OCI-LY7 (cell line): ENCODE measurements around the gene SLC25A5. TPM values are rescaled to one million over a fixed set of nuclear protein-coding genes. Genes with fewer than 3 reads are reported as not detected.

Experiments
- BruUV-seq: library from RNA; stranded (reverse); fragments of 400-500 nt; replicated peaks from 2 replicates; lab custom pipeline; 2021; lab: Mats Ljungman, UMichigan
- CTCF ChIA-PET: fragments of 300-600 bp; sonication (Branson Sonifier 250); formaldehyde crosslinking; loops from one replicate; lab custom pipeline; 2022; ENCODE audit warnings: antibody characterized with exemption; ENCODE audit not compliant: unreplicated experiment; lab: Charles Lee
- POLR2A ChIA-PET: fragments of 300-600 bp; sonication (Branson Sonifier 250); formaldehyde crosslinking; loops from one replicate; lab custom pipeline; 2022; ENCODE audit warnings: antibody characterized with exemption; lab: Charles Lee
- DNase-seq: peaks from one replicate; pipeline ENCODE4 v3.0.0-alpha.2; 2015; ENCODE audit warnings: low spot score
- H2AFZ ChIP-seq: fragments of 200-600 bp; sonication (generic), shearing (Covaris generic); 2 replicates; pipeline ENCODE4 v1.6.1; 2014; ENCODE audit warnings: mild to moderate bottlenecking, antibody characterized with exemption, low read length, moderate library complexity
- H3K27ac ChIP-seq: fragments of 200-600 bp; sonication (generic); 2 replicates; pipeline ENCODE4 v1.5.1; 2014; ENCODE audit warnings: mixed run types, low read depth, mild to moderate bottlenecking, moderate library complexity, low read length, inconsistent platforms; ENCODE audit not compliant: poor library complexity, severe bottlenecking
- H3K36me3 ChIP-seq: fragments of 200-600 bp; sonication (generic); 2 replicates; pipeline ENCODE4 v1.6.1; 2014; ENCODE audit warnings: mild to moderate bottlenecking, antibody characterized with exemption, low read length, moderate library complexity, mixed read lengths; ENCODE audit not compliant: insufficient read depth
- H3K4me1 ChIP-seq: fragments of 200-600 bp; sonication (generic); 2 replicates; pipeline ENCODE4 v1.5.1; 2014; ENCODE audit warnings: mild to moderate bottlenecking, low read length; ENCODE audit not compliant: insufficient read depth, poor library complexity, severe bottlenecking
- H3K4me2 ChIP-seq: fragments of 200-600 bp; sonication (generic); 2 replicates; pipeline ENCODE4 v1.6.1; 2014; ENCODE audit warnings: mild to moderate bottlenecking, low read length
- H3K4me3 ChIP-seq: fragments of 200-600 bp; sonication (generic); 2 replicates; pipeline ENCODE4 v1.5.1; 2014; ENCODE audit warnings: mild to moderate bottlenecking, low read depth, low read length; ENCODE audit not compliant: poor library complexity, severe bottlenecking
- H3K79me2 ChIP-seq: fragments of 200-600 bp; sonication (generic); 2 replicates; pipeline ENCODE4 v1.6.1; 2016; ENCODE audit warnings: low read depth, mild to moderate bottlenecking, low read length, moderate library complexity, mixed read lengths; ENCODE audit not compliant: insufficient read depth
- H3K9me2 ChIP-seq: fragments of 200-600 bp; sonication (generic); 2 replicates; pipeline ENCODE4 v1.6.1; 2016; ENCODE audit warnings: mild to moderate bottlenecking, low read length, mixed read lengths; ENCODE audit not compliant: insufficient read depth
- H3K9me3 ChIP-seq: fragments of 200-600 bp; sonication (generic); 2 replicates; pipeline ENCODE4 v1.6.1; 2014; ENCODE audit warnings: mild to moderate bottlenecking, mixed run types, low read length, mixed read lengths
- H4K20me1 ChIP-seq: fragments of 200-600 bp; sonication (generic); 2 replicates; pipeline ENCODE4 v1.6.1; 2014; ENCODE audit warnings: mild to moderate bottlenecking, antibody characterized with exemption, low read length, moderate library complexity, mixed read lengths; ENCODE audit not compliant: insufficient read depth
- CTCF ChIP-seq: fragments of 200-600 bp; sonication (generic); conservative IDR thresholded peaks from 2 replicates; pipeline ENCODE4 v1.5.1; 2014; ENCODE audit warnings: mild to moderate bottlenecking, antibody characterized with exemption, low read length, moderate library complexity, mixed read lengths
- EZH2phosphoT487 ChIP-seq: fragments of 200-600 bp; sonication (generic); IDR thresholded peaks from 2 replicates; pipeline ENCODE4 v1.6.1; 2018; ENCODE audit warnings: low read depth, borderline replicate concordance, mild to moderate bottlenecking, mixed run types, antibody characterized with exemption, low read length, moderate library complexity, mixed read lengths
- intact Hi-C: fragments of 100-400 bp; cut with micrococcal nuclease; formaldehyde crosslinking; loops from one replicate; pipeline ENCODE4 v1.10.0; 2022; ENCODE audit not compliant: unreplicated experiment
- total RNA-seq, 2 experiments: library from RNA; depleted of rRNA in 1 of 2; stranded (reverse); fragments of >200 nt in 1 of 2; shearing (Covaris generic) in 1 of 2; gene quantifications; 2 replicates each; pipeline ENCODE4 v1.2.3, GENCODE V29; 2014 to 2022

The SLC25A5 gene
- total RNA-seq, 2 experiments from 2014 or later, result 231 to 525 TPM

- TF ChIP-seq CTCF, result peak; percentile 73
- TF ChIP-seq EZH2phosphoT487, result no peak
- peak; percentile 87 for DNase-seq
- H3K4me3 ChIP-seq, result peak overlapping the region; percentile 99
- H3K36me3 ChIP-seq, result peaks cover 37% of the 10 kb centered on the region
- ChIA-PET CTCF (interaction anchor here (0.6 kb wide), 1 partner anchor 260 kb away, joined by 3 read pairs; no protein-coding TSS in a partner anchor), POLR2A (interaction anchor here (0.7 kb wide), 2 partner anchors 12 to 224 kb away, joined by 3 read pairs; no protein-coding TSS in a partner anchor)
- no peak overlapping the region for H2AFZ ChIP-seq
- peaks cover 10% of the 10 kb centered on the region for H3K79me2 ChIP-seq
- BruUV-seq, result no TSS peak
- H3K9me3 ChIP-seq, result no peaks in the 10 kb centered on the region
- peak overlapping the region; percentile 81 for H3K4me2 ChIP-seq
- H4K20me1 ChIP-seq, result peaks cover 16% of the 10 kb centered on the region
- H3K4me1 ChIP-seq, result peaks cover 21% of the 10 kb centered on the region
- peak overlapping the region; percentile 85 for H3K27ac ChIP-seq
- no peaks in the 10 kb centered on the region for H3K9me2 ChIP-seq
- intact Hi-C loops, result loop anchor here (2.0 kb wide), 3 partner anchors 44 to 106 kb away; partner anchors contain the start of genes SLC25A43 and UBE2A
Measured at GRCh38 chrX:119468551-119469312, 488 bp downstream of the SLC25A5 start.

GRCh38 chrX:119469313-119469635 lies 1.0 kb downstream of the SLC25A5 start:
- Histone ChIP-seq H3K4me3 (peak overlapping the region; percentile 99), H3K9me3 (no peaks in the 10 kb centered on the region), H3K4me1 (peaks cover 21% of the 10 kb centered on the region), H2AFZ (no peak overlapping the region), H3K27ac (peak overlapping the region; percentile 47), H3K9me2 (no peaks in the 10 kb centered on the region), H4K20me1 (peaks cover 16% of the 10 kb centered on the region), H3K36me3 (peaks cover 37% of the 10 kb centered on the region), H3K79me2 (peaks cover 10% of the 10 kb centered on the region), H3K4me2 (peak overlapping the region; percentile 81)
- no peak for DNase-seq
- CTCF ChIA-PET, result interaction anchor here (0.6 kb wide), 1 partner anchor 259 kb away, joined by 3 read pairs; no protein-coding TSS in a partner anchor
- TF ChIP-seq EZH2phosphoT487 (no peak), CTCF (peak; percentile 28; the same call in 1 of the 2 replicates)
- no TSS peak for BruUV-seq
- intact Hi-C loops, result loop anchor here (2.0 kb wide), 3 partner anchors 44 to 106 kb away; partner anchors contain the start of genes SLC25A43 and UBE2A
- POLR2A ChIA-PET, result interaction anchor here (0.7 kb wide), 1 partner anchor 225 kb away, joined by 3 read pairs; no protein-coding TSS in a partner anchor
